ENCODE results near the gene PTPRG.

PTPRG gene

DNA sequence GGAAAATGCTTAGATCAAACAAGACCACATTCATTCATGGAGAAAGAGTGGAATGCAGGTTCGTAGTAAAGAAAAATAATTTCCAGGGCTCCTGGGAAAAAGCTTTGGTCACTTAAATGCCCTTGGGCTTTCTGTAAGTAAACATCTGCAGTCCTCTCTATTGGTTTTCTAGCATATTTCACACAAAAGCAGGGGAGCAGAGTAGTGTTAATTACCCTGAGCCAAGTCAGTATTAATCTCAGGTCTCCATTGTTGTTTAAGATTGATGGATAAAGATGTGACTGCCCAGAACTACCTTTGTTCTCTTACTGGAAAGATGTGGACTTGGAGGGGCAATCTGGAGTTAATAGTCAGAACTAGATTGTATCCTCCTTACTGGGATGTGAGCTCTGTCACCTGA lies 242.6 kb downstream of the PTPRG start:
- no peak for DNase-seq
- TF ChIP-seq, protein P1, sequence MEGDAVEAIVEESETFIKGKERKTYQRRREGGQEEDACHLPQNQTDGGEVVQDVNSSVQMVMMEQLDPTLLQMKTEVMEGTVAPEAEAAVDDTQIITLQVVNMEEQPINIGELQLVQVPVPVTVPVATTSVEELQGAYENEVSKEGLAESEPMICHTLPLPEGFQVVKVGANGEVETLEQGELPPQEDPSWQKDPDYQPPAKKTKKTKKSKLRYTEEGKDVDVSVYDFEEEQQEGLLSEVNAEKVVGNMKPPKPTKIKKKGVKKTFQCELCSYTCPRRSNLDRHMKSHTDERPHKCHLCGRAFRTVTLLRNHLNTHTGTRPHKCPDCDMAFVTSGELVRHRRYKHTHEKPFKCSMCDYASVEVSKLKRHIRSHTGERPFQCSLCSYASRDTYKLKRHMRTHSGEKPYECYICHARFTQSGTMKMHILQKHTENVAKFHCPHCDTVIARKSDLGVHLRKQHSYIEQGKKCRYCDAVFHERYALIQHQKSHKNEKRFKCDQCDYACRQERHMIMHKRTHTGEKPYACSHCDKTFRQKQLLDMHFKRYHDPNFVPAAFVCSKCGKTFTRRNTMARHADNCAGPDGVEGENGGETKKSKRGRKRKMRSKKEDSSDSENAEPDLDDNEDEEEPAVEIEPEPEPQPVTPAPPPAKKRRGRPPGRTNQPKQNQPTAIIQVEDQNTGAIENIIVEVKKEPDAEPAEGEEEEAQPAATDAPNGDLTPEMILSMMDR (IDR thresholded peaks at IDR 0.05; ENCODE audit: low read depth, low read length, missing control alignments): no peak
- H3K27ac ChIP-seq: no peak overlapping the region
- H3K36me3 ChIP-seq (replicated peaks): no peaks in the 10 kb centered on the region
- H3K4me3 ChIP-seq (ENCODE audit: low read depth, low read length): no peak overlapping the region
- no peaks in the 10 kb centered on the region for H3K27me3 ChIP-seq (replicated peaks)
- in situ Hi-C loops (cut with HindIII; ENCODE audit: low pct_ligation_motif_present, low sequenced_read_pairs): no loop called here

DNA sequence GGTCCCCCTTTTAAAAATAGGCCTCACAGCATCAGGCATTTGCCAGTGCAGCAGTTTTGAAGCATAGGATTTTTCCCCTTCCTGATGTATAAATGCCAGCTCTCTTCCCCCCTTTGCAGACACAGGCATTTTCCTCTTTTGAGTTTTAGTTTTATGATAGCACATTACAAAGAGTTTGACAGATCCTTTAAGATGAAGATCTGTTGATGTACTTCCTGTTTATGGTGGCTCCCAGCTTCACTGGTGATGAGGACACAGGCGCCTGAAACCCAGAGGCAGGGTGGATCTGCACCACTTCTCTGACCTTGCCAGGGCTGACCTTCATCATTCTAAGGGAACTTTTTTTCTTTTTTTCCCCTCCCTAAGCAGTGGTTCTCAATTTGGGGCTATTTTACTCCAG lies 243.4 kb downstream of the PTPRG start:
- TF ChIP-seq, protein P1 (IDR thresholded peaks at IDR 0.05; ENCODE audit: low read depth, low read length, missing control alignments): no peak
- Histone ChIP-seq H3K27me3 (replicated peaks) (no peaks in the 10 kb centered on the region), H3K27ac (no peak overlapping the region), H3K36me3 (replicated peaks) (no peaks in the 10 kb centered on the region), H3K4me3 (ENCODE audit: low read depth, low read length) (no peak overlapping the region)
- in situ Hi-C loops (cut with HindIII; ENCODE audit: low pct_ligation_motif_present, low sequenced_read_pairs): no loop called here
- no peak for DNase-seq

- in situ Hi-C loops (cut with HindIII; ENCODE audit: low pct_ligation_motif_present, low sequenced_read_pairs): no loop called here
- Histone ChIP-seq H3K27me3 (replicated peaks) (no peaks in the 10 kb centered on the region), H3K36me3 (replicated peaks) (no peaks in the 10 kb centered on the region), H3K4me3 (ENCODE audit: low read depth, low read length) (no peak overlapping the region), H3K27ac (no peak overlapping the region)
- DNase-seq: no peak
- TF ChIP-seq, protein P1 (IDR thresholded peaks at IDR 0.05; ENCODE audit: low read depth, low read length, missing control alignments): no peak
Measured at GRCh38 chr3:61805510-61806080, 244.2 kb downstream of the PTPRG start.

DNA sequence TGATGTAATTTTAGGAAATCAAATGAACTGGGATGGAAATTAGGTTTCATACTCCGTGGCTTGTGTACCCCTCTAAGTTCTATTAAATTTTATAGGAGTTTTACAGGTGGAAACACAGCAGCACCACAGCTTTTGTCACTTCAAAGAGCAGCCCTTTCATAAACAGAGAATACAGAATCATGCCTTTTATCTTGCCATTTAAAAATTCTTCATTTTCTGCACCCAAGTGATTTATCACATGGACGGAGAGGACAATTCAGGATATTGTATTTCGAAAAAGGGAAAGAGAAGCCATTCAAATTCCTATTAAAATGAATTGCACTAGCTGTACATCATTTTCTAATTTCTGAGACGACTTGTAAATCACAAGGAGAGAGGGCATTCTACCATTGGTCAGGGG lies 245.4 kb downstream of the PTPRG start:
- no peak for DNase-seq
- in situ Hi-C loops (cut with HindIII; ENCODE audit: low pct_ligation_motif_present, low sequenced_read_pairs): no loop called here
- TF ChIP-seq, protein P1 (IDR thresholded peaks at IDR 0.05; ENCODE audit: low read depth, low read length, missing control alignments): no peak
- no peak overlapping the region for H3K4me3 ChIP-seq (ENCODE audit: low read depth, low read length)
- H3K27ac ChIP-seq: no peak overlapping the region
- H3K27me3 ChIP-seq (replicated peaks): no peaks in the 10 kb centered on the region
- no peaks in the 10 kb centered on the region for H3K36me3 ChIP-seq (replicated peaks)

DNA sequence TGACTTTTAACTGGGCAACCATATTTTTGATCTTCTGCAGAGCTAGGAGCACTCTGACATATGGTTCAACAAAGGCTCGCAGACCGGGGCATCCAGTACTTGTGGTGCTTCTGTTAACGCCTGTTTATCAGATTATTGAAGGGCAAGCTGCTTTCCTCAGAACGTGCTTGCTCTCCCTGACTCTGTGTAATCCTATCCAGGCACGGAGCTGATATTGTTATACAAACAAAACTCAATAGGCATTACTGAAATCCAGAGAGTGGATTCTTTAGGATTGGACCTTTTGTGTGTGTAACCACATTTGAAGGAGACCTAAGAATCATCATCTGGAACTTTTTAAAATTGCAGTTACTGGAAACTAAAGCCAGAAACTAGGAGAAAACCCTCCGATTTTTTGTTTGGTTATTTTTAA lies 246.5 kb downstream of the PTPRG start:
- TF ChIP-seq, protein P1 (IDR thresholded peaks at IDR 0.05; ENCODE audit: low read depth, low read length, missing control alignments): no peak
- DNase-seq: no peak
- H3K27me3 ChIP-seq (replicated peaks): no peaks in the 10 kb centered on the region
- H3K4me3 ChIP-seq (ENCODE audit: low read depth, low read length): no peak overlapping the region
- H3K27ac ChIP-seq: no peak overlapping the region
- H3K36me3 ChIP-seq (replicated peaks): no peaks in the 10 kb centered on the region
- in situ Hi-C loops (cut with HindIII; ENCODE audit: low pct_ligation_motif_present, low sequenced_read_pairs): no loop called here

DNA sequence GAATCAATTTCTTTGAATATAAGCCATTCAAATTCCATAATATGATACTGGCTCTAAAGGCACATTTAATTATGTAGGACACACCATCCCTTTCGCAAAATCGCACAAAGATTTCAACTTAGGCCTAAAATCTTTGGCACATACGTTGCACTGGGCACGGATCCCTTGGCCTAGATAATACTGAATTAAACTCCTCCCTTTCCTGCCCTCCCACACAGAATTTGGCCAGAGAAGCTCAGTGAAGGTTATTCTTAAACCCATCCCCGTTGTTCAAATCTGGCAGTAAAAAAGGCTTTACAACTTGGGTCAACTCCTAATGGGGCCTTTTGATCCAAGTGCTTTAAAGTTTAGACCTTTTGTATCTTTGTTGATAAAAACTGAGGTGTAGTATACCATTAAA lies 247.2 kb downstream of the PTPRG start:
- H3K27ac ChIP-seq: no peak overlapping the region
- in situ Hi-C loops (cut with HindIII; ENCODE audit: low pct_ligation_motif_present, low sequenced_read_pairs): no loop called here
- no peak for DNase-seq
- no peaks in the 10 kb centered on the region for H3K36me3 ChIP-seq (replicated peaks)
- TF ChIP-seq, protein P1 (IDR thresholded peaks at IDR 0.05; ENCODE audit: low read depth, low read length, missing control alignments): no peak
- H3K27me3 ChIP-seq (replicated peaks): no peaks in the 10 kb centered on the region
- H3K4me3 ChIP-seq (ENCODE audit: low read depth, low read length): no peak overlapping the region

Measured in brain microvascular endothelial cell (primary cell).